ENCODE results near the gene COBLL1. TPM values are rescaled to one million over a fixed set of nuclear protein-coding genes. Genes with fewer than 3 reads are reported as not detected.

COBLL1 gene
- total RNA-seq, 1 donor from 2014 or later, result 10.5 TPM

GRCh38 chr2:164816900-164817299 is 24.7 kb downstream of the COBLL1 start:
- no peak for DNase-seq (ENCODE audit: low read depth)
- FAIRE-seq, result no peak
- Histone ChIP-seq H3K36me3 (ENCODE audit: control insufficient read depth, insufficient read depth, low read length) (no peaks in the 10 kb centered on the region), H3K4me3 (ENCODE audit: low read depth, low read length) (no peak overlapping the region), H3K27me3 (ENCODE audit: control insufficient read depth, insufficient read depth, low read length) (no peaks in the 10 kb centered on the region)
- TF ChIP-seq CTCF (IDR thresholded peaks at IDR 0.05; ENCODE audit: insufficient read depth, low read length, severe bottlenecking), result no peak

- Histone ChIP-seq H3K36me3 (ENCODE audit: control insufficient read depth, insufficient read depth, low read length) (no peaks in the 10 kb centered on the region), H3K4me3 (ENCODE audit: low read depth, low read length) (no peak overlapping the region), H3K27me3 (ENCODE audit: control insufficient read depth, insufficient read depth, low read length) (no peaks in the 10 kb centered on the region)
- FAIRE-seq, result no peak
- no peak for TF ChIP-seq CTCF (IDR thresholded peaks at IDR 0.05; ENCODE audit: insufficient read depth, low read length, severe bottlenecking)
- no peak for DNase-seq (ENCODE audit: low read depth)
These were observed 25.6 kb downstream of the COBLL1 start for GRCh38 chr2:164816046-164816445.

GRCh38 chr2:164815071-164815793 is 26.4 kb downstream of the COBLL1 start:
- no peak overlapping the region for H3K4me3 ChIP-seq (ENCODE audit: low read depth, low read length)
- DNase-seq (ENCODE audit: low read depth) (no peak), FAIRE-seq (no peak)
- TF ChIP-seq CTCF (IDR thresholded peaks at IDR 0.05; ENCODE audit: insufficient read depth, low read length, severe bottlenecking), result no peak
- H3K27me3 ChIP-seq (ENCODE audit: control insufficient read depth, insufficient read depth, low read length), result no peaks in the 10 kb centered on the region
- H3K36me3 ChIP-seq (ENCODE audit: control insufficient read depth, insufficient read depth, low read length), result no peaks in the 10 kb centered on the region

GRCh38 chr2:164813535-164813934 is 28.1 kb downstream of the COBLL1 start:
- FAIRE-seq (no peak), DNase-seq (ENCODE audit: low read depth) (no peak)
- no peaks in the 10 kb centered on the region for H3K36me3 ChIP-seq (ENCODE audit: control insufficient read depth, insufficient read depth, low read length)
- H3K4me3 ChIP-seq (ENCODE audit: low read depth, low read length), result no peak overlapping the region
- TF ChIP-seq CTCF (IDR thresholded peaks at IDR 0.05; ENCODE audit: insufficient read depth, low read length, severe bottlenecking), result no peak
- H3K27me3 ChIP-seq (ENCODE audit: control insufficient read depth, insufficient read depth, low read length), result no peaks in the 10 kb centered on the region

GRCh38 chr2:164812378-164812777 is 29.2 kb downstream of the COBLL1 start:
- no peaks in the 10 kb centered on the region for H3K36me3 ChIP-seq (ENCODE audit: control insufficient read depth, insufficient read depth, low read length)
- no peaks in the 10 kb centered on the region for H3K27me3 ChIP-seq (ENCODE audit: control insufficient read depth, insufficient read depth, low read length)
- H3K4me3 ChIP-seq (ENCODE audit: low read depth, low read length), result no peak overlapping the region
- no peak for DNase-seq (ENCODE audit: low read depth)
- TF ChIP-seq CTCF (IDR thresholded peaks at IDR 0.05; ENCODE audit: insufficient read depth, low read length, severe bottlenecking), result no peak
- no peak for FAIRE-seq

GRCh38 chr2:164811819-164812218 is 29.8 kb downstream of the COBLL1 start:
- no peak overlapping the region for H3K4me3 ChIP-seq (ENCODE audit: low read depth, low read length)
- no peak for TF ChIP-seq CTCF (IDR thresholded peaks at IDR 0.05; ENCODE audit: insufficient read depth, low read length, severe bottlenecking)
- H3K27me3 ChIP-seq (ENCODE audit: control insufficient read depth, insufficient read depth, low read length), result no peaks in the 10 kb centered on the region
- FAIRE-seq (no peak), DNase-seq (ENCODE audit: low read depth) (no peak)
- no peaks in the 10 kb centered on the region for H3K36me3 ChIP-seq (ENCODE audit: control insufficient read depth, insufficient read depth, low read length)
